NCI-H2171 (cell line): ENCODE measurements around the gene PKMYT1.

Experiments used
- DNase-seq: peaks from one replicate; lab custom pipeline; 2025; lab: John Stamatoyannopoulos, UW

Gene PKMYT1

DNA sequence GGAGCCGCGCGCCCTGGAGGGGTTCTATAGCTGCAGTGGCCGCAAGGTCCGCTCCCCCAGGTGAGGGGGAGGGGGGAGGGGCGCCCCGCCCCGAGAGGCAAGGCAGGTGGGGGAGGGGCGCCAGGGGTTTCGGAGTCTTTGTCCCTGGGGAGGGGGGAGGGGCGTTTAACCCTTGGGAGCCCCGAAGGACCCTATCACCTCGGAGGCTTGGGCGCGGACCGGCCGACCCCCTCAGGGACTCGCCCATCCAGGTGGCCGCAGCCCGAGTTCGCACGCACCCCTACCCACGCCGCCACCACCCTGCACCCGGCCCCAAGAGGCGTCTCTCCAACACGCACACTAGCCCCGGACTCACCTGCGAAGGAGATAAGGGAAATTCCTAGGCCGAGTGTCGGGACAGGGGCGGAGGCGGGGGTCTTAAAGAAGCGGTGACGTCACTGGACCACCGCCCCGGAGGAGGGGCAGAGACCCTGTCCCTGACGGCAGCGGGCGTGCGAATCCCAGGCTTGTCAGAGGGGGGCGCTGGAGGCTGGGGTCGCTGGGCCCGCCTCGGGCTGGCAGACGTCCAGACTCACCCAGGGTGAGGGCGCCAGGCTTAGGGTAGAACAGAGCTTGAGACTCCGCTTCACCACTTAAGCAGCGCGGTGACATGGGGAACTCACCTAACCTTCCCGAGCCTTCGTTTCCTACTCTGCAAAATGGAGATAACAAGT is 37.7 kb upstream of the PKMYT1 start, which contains the start of gene CLDN6:
Gene CLDN6 (minus strand): TSS at position 390 of the 713 bp plus-strand sequence. CDS start 2,162 bp downstream, outside the sequence.
- DNase-seq, result no peak

DNA sequence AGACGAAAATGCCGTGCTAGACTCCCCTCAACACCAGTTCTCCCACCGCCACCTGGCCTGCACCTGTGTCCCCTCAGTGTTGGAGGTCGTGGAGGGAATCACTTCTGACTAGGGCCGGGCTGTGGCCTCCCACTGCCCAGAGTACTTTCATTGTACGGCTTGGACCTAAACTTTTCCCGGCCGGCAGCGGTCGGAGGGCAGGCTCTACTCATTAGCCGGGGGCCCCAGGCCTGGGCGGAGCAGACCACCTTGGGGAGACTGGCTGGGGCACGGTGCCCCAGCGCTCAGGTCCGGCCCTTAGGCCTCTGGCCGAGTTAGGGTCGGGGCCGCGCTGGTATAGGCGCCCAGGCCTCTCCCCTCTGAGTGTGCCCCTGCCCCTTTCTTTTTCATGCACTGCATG is 37.1 kb upstream of the PKMYT1 start:
- no peak for DNase-seq

DNA sequence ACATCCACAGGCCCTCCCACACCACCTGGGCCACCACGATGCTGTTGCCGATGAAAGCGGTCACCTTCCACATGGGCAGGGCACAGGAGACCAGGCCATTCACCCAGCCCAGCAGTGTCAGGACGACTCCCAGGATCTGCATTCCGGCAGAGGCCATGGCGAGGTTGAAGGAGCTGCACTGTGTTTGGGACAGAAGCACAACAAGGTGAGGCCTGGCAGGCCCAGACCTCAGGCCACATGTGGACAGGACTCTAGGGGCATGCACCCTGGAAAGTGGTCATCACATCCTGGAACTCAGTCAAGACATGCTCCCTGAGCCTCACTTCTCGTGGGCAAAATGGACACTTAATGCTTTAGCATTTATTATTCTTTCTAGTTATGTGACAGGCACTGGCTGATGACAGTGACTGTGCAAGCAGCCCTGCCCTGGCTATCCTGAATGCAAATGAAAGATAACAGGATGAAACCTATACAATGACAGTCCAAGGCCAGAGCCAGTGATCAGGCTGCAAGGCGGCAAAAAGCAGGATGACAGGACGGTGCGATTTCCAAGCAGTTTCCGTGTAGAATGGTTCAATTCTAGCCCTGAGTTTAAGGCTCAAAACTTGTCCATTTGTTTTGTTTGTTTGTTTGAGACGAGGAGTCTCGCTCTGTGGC is 35.7 kb upstream of the PKMYT1 start:
- DNase-seq, result no peak

DNA sequence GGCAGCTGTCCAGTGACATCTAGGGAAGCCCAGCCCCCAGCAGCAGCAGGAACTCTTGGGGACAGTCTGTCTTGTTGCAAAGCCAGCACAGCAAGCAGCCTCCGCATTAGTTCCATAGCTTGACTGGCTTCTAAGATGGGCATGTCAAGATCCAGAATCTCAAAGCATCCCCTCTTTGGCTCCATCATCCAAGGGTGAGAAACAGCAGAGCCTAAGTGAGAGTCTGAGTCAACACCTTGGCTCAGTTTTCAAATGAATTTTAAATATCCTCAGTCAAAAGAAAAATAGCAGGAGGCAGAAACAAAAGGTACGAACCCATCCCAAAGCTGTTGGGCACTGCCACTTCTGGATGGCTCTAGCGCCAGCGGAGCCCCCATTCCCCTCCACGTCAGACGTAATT is 34.7 kb upstream of the PKMYT1 start:
- no peak for DNase-seq

DNA sequence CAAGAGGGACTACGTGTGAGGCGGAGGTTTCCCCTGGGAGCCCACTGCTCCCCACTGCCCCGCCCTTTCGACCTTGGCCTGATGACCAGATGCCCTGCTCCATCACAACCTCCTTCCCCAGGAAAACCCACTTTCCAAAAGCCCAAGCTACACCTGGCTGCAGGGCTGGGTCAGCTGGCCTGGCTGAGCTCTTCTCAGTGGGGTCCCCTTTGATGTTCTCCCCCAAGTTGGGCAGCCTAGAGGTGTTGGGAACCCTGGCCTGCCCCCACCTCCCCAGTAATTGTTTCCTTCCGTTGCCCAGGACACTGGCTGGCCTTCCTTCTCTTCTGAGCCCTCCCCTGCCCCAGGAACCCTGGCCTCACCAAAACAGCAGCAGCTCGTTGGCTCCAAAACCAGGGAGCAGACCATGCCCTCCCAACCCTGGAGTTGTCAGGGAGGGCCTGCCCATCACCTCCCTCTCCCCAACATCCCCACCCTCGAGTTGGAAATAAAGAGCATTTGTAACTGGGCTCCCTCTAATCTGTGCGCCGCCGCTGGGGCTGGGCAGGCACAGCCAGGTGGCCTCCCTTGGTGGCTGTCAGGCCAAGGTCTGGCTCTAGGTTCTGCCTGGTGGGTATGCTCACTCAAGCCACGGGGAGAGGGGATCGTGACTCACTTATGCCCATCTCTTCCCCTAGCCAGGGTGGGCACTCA is 33.9 kb upstream of the PKMYT1 start:
- DNase-seq, result no peak

- DNase-seq, result no peak
These were observed 33.3 kb upstream of the PKMYT1 start for GRCh38 chr16:3013491-3013951.

GRCh38 chr16:3012828-3013420 is 32.7 kb upstream of the PKMYT1 start, which contains the start of gene CLDN9:
Gene CLDN9 (plus strand): TSS chr16:3012923. CDS start chr16:3013363, 440 bp downstream.
- peak; percentile 91 for DNase-seq

DNA sequence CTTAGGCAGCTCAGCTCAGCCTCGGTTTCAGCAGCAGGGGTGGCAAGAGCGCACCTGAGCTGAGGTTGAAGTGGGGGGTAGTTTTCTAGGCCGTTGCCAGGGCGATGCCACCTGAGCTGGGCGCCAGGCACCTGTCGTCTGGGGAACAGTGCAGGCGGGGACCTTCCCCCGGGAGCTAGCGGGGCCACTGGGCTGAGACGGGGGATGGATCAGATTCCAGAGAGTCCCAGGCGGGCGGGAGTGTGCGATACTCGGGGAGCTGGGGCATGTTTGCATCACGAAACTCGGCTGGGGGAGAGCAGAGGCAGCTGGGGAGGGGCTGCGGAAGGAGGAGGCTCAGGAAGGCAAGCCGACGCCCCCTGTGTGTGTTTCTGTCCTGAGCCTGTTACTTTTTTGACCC is 32.0 kb upstream of the PKMYT1 start:
- peak; percentile 96 for DNase-seq

- no peak for DNase-seq
These were observed 30.3 kb upstream of the PKMYT1 start for GRCh38 chr16:3010510-3010909.

GRCh38 chr16:3009568-3010390 is 29.5 kb upstream of the PKMYT1 start:
- no peak for DNase-seq

GRCh38 chr16:3008690-3009037 is 28.4 kb upstream of the PKMYT1 start:
- DNase-seq, result no peak

GRCh38 chr16:3007957-3008689 is 27.9 kb upstream of the PKMYT1 start:
- DNase-seq, result no peak

DNA sequence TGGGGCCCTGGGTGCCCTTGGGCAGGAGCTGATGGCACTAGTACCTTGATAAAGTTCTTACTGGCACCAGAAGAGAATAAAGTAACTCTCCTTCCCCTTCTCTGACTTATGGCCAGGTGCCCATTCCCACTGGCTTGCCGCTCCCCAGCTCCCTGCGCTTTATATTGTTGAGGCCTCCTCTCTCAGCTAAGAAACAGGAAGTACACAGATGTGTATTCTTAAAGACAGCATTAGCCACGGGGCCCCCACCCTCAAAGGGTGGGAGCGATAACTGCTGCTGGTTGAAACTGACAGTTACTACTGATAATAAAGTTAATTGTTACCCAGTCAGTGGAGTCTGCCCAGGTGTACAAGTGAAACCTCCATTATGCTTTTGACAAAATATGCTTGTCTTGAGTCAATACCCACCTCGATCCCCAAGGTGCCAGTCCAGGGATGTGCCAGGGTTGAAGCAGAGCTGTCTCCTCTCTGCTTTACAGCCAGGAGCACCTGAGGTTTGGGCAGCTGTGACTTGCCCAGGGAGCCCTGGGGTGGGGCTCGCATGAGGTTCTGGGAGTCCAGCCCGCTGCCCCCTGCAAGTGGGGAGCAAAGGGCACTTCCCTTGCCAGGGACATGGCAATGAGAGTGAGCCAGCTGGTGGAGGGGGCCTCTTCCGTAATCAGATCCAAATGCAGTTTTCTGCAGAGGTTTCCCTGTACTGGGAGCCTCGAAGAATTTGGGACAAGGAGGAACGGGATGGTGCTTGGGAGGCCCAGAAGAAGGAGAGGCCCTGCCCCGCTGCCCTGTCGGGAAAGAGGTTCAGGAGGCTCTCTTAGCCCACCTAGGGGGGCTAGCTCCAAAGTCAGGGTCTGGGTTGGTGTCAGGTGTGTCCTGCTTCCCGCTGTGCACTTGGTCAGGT is 27.1 kb upstream of the PKMYT1 start:
- no peak for DNase-seq

GRCh38 chr16:3004781-3005284 is 24.6 kb upstream of the PKMYT1 start:
- DNase-seq, result no peak

- no peak for DNase-seq
These were observed 24.1 kb upstream of the PKMYT1 start for GRCh38 chr16:3004319-3004718.

GRCh38 chr16:3003582-3004270 is 23.5 kb upstream of the PKMYT1 start:
- peak; percentile 98 for DNase-seq

DNA sequence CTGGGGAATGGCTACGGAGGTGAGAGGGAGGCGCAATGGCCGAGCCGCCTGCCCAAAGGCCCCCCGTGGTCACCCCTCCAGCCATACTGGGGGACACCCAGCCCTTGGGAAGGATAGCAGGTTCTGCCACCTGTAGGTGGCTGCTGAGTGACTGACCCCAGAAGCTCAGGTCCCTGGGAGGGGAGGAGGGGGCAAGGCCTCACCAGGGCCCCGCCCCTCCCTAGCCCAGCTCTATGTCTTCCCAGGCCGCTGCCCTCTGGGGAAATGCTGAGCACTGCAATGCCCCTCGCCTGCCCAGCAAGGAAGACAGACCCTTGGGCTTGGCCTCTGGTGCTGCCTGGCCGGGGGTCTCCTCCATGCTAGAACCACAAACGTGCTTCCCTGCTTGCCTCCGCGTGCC is 21.1 kb upstream of the PKMYT1 start:
- DNase-seq, result no peak

GRCh38 chr16:3000540-3000939 is 20.3 kb upstream of the PKMYT1 start:
- DNase-seq, result no peak

DNA sequence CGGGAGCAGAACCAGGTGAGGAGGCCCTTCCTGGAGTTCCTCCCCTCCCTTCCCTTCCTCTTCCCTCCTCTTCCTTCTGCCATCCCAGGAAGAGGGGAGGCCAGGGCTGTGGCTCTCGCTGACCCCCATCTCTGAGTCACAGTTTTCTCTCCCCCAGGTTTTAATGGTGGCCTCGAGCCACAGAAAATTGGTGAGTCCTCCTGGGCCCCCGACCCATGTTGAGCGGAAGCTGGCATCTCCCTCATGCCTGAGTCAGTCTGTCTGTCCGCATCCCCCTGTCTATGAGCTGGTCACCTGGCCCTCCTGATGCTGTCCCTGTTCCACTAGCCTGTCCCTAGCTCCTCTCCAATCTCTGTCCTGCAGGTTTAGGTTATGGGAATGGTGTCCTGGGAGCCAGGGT is 19.7 kb upstream of the PKMYT1 start:
- no peak for DNase-seq
